Ishikawa (cell line): ENCODE measurements around the gene DVL3.

Source experiments
- CEBPB ChIP-seq: IDR thresholded peaks from 2 replicates; pipeline ENCODE4 v1.6.1; 2012
- CREB1 ChIP-seq: IDR thresholded peaks from 2 replicates; pipeline ENCODE4 v1.6.1; 2012; ENCODE audit warnings: low read depth
- EGR1 ChIP-seq: IDR thresholded peaks from 2 replicates; pipeline ENCODE4 v1.6.1; 2012
- EP300 ChIP-seq: IDR thresholded peaks from 2 replicates; pipeline ENCODE4 v1.6.1; 2012; ENCODE audit warnings: borderline replicate concordance
- FOXM1 ChIP-seq: IDR thresholded peaks from 2 replicates; pipeline ENCODE4 v1.6.1; 2012; ENCODE audit warnings: low read depth, borderline replicate concordance
- MAX ChIP-seq: IDR thresholded peaks from 2 replicates; pipeline ENCODE4 v1.6.1; 2012
- NFIC ChIP-seq: IDR thresholded peaks from 2 replicates; pipeline ENCODE4 v1.6.1; 2012
- RAD21 ChIP-seq: IDR thresholded peaks from 2 replicates; pipeline ENCODE4 v1.6.1; 2012; ENCODE audit warnings: low read depth
- TAF1 ChIP-seq: IDR thresholded peaks from 2 replicates; pipeline ENCODE4 v1.6.1; 2012; ENCODE audit warnings: low read depth, mild to moderate bottlenecking
- TCF12 ChIP-seq: IDR thresholded peaks from 2 replicates; pipeline ENCODE4 v1.6.1; 2012; ENCODE audit warnings: low read depth
- TEAD4 ChIP-seq: IDR thresholded peaks from 2 replicates; pipeline ENCODE4 v1.6.1; 2012
- YY1 ChIP-seq: IDR thresholded peaks from 2 replicates; pipeline ENCODE4 v1.6.1; 2012; ENCODE audit warnings: low read depth
- ZBTB7A ChIP-seq: IDR thresholded peaks from 2 replicates; pipeline ENCODE4 v1.6.1; 2012; ENCODE audit warnings: low read depth
- TF ChIP-seq, protein P1 (sequence below): IDR thresholded peaks from 2 replicates; pipeline ENCODE4 v1.6.1; 2012; ENCODE audit warnings: low read depth, mild to moderate bottlenecking
- TF ChIP-seq, protein P2 (sequence below): IDR thresholded peaks from 2 replicates; pipeline ENCODE4 v1.6.1; 2012

Gene DVL3

DNA sequence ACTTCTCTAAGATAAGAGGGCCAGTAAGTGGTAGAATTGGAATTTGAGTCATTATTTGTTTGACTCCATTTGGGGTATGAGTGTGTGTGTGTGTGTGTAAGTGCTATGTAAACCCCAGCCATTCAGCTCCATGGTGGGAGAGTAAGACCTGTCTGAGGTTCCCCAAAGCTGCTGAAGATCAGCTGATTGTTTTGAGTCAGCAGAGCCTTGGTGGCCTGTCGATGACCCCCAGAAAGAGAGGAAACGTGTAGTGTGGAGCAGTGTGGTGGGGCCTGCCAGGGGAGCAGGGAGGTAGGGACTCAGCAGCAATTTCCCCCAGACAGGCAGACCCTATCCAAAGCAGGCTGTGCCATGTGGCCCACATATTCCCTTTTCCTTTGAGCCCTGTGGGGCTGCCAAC lies 5.3 kb downstream of the DVL3 start:
- TF ChIP-seq, protein P1, sequence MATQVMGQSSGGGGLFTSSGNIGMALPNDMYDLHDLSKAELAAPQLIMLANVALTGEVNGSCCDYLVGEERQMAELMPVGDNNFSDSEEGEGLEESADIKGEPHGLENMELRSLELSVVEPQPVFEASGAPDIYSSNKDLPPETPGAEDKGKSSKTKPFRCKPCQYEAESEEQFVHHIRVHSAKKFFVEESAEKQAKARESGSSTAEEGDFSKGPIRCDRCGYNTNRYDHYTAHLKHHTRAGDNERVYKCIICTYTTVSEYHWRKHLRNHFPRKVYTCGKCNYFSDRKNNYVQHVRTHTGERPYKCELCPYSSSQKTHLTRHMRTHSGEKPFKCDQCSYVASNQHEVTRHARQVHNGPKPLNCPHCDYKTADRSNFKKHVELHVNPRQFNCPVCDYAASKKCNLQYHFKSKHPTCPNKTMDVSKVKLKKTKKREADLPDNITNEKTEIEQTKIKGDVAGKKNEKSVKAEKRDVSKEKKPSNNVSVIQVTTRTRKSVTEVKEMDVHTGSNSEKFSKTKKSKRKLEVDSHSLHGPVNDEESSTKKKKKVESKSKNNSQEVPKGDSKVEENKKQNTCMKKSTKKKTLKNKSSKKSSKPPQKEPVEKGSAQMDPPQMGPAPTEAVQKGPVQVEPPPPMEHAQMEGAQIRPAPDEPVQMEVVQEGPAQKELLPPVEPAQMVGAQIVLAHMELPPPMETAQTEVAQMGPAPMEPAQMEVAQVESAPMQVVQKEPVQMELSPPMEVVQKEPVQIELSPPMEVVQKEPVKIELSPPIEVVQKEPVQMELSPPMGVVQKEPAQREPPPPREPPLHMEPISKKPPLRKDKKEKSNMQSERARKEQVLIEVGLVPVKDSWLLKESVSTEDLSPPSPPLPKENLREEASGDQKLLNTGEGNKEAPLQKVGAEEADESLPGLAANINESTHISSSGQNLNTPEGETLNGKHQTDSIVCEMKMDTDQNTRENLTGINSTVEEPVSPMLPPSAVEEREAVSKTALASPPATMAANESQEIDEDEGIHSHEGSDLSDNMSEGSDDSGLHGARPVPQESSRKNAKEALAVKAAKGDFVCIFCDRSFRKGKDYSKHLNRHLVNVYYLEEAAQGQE, result no peak
- TF ChIP-seq CREB1, result no peak
- TF ChIP-seq TEAD4, result no peak
- TF ChIP-seq, protein P2, sequence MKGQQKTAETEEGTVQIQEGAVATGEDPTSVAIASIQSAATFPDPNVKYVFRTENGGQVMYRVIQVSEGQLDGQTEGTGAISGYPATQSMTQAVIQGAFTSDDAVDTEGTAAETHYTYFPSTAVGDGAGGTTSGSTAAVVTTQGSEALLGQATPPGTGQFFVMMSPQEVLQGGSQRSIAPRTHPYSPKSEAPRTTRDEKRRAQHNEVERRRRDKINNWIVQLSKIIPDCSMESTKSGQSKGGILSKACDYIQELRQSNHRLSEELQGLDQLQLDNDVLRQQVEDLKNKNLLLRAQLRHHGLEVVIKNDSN, result no peak
- TF ChIP-seq EP300, result no peak
- no peak for TF ChIP-seq MAX
- no peak for TF ChIP-seq RAD21
- no peak for TF ChIP-seq YY1
- TF ChIP-seq ZBTB7A, result no peak
- no peak for TF ChIP-seq TCF12
- no peak for TF ChIP-seq CEBPB
- no peak for TF ChIP-seq FOXM1
- TF ChIP-seq TAF1, result no peak

GRCh38 chr3:184164648-184165330 lies 9.6 kb downstream of the DVL3 start:
- TF ChIP-seq RAD21 (no peak), EP300 (no peak), CREB1 (no peak), NFIC (no peak), EGR1 (no peak)

GRCh38 chr3:184165543-184165942 lies 10.4 kb downstream of the DVL3 start:
- TF ChIP-seq TEAD4 (no peak), TCF12 (no peak), FOXM1 (no peak), ZBTB7A (no peak), CEBPB (no peak), EGR1 (no peak)

GRCh38 chr3:184166671-184167070 lies 11.5 kb downstream of the DVL3 start:
- TF ChIP-seq MAX (no peak), RAD21 (no peak), TCF12 (no peak), EP300 (no peak), TAF1 (no peak), EGR1 (no peak), CREB1 (no peak), NFIC (no peak), FOXM1 (no peak), ZBTB7A (no peak), TEAD4 (no peak), YY1 (no peak), CEBPB (no peak)
- TF ChIP-seq, protein P2, result no peak
- TF ChIP-seq, protein P1, result no peak

DNA sequence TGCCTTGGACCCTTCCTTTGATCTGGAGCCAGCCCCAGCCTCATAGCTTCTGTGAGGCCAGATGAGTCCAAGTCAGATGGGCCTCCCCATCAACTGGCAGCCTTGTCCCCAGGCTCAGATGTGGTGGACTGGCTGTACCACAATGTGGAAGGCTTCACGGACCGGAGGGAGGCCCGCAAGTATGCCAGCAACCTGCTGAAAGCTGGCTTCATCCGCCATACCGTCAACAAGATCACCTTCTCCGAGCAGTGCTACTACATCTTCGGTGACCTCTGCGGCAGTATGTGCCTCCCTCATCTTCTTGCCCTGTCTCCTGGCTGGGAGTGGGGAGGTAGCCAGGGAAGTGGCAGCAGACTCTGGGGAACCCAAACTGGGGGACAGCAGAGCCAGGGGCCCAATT lies 12.6 kb downstream of the DVL3 start:
- TF ChIP-seq MAX (no peak), YY1 (no peak), ZBTB7A (no peak), TEAD4 (no peak), EP300 (no peak), TCF12 (no peak), FOXM1 (no peak), RAD21 (no peak), EGR1 (no peak), CREB1 (no peak)
- TF ChIP-seq, protein P1, result no peak
- TF ChIP-seq, protein P2, result no peak
